Activated CD8-positive, alpha-beta memory T cell treated with anti-CD3 and anti-CD28 coated beads for 4 hours (primary cell): ENCODE results near the gene EFEMP2.

Experiments used
- DNase-seq, 2 donors: peaks; one replicate each; pipeline ENCODE4 v3.0.0-alpha.2; 2020; ENCODE audit warnings: low read depth in 2 of 2

The EFEMP2 gene

DNA sequence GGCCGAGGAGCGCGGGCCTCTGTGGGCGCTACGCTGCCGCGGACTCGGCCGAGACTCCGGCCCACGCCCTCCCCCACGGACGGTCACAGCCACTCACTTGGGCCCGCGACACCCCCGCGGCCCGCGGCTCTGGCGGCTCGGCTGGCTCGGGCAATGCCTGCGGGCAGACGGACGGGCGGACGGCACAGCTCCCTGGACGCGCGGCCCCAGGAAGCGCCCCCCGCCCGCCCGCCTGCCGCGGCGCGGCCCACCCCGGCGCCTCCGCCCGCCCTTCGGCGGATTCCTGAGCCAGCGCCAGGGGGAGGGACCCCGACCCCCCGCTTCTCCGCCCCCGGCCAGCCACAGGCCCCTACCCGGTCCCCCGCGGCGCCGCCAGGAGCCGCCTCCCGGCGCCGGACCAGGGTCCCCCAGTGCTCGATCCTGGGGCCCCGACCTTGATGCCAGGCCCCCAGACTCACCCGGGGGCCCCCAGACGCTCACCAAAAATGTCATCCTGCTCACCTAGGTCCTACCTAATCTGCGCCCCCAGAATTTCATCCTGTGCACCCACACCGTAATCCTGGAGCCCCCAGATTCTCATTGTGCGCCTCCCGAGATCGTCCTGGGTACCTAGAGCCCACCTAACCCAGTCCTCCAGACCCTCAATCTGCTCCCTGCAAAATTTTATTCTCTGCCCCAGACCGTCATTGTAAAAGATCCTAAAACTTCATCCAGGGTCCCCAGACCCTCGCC is at the start of gene EFEMP2:
TSS of gene EFEMP2 (minus strand) at position 215 of the 732 bp plus-strand sequence. CDS start 446 bp downstream, outside the sequence.
- no peak for DNase-seq

DNA sequence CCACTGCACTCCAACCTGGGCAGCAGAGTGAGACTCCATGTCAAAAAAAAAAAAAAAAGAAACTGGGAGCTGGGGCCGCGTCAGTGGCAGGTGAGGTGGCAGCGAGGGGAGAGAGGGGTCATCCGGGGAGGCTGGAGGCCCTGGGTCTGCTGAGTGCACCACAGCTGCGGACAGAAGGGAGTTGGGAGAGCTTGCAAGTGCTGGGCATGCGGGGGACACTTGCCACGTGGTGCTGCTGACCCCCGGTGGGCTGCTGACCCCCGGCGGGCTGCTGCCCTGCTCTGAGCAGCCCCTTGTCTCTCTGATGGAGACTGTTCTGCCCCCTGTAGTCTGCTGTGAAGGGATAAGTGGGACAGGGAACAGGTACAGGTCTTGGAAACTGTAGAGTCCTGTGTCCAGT is 49.3 kb upstream of the EFEMP2 start:
- no peak for DNase-seq

DNA sequence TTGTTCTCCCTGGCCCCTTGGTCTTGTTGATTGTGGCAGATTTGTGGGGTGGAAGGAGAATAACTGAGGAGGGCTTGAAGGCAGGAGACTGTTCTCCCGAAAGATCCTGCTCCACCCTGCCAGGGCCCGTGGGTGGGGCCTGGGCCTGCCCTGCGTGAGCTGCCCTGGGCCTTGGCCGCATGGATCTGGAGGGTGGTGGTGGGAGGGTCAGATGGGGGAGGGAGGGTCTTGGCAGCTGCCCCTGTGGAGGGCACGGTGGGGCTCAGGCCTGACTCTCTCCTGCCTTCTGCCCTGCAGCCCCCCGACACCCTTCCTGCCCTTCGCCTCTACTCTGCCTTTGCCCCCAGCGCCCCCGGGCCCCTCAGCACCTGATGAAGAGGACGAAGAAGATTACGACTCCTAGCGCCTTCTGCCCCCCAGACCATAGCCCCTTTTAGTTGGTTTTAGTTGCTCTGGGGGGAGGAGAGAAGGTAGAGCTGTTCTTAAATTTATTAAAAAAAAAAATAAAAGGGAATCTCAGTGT is 48.5 kb upstream of the EFEMP2 start:
- no peak for DNase-seq

DNA sequence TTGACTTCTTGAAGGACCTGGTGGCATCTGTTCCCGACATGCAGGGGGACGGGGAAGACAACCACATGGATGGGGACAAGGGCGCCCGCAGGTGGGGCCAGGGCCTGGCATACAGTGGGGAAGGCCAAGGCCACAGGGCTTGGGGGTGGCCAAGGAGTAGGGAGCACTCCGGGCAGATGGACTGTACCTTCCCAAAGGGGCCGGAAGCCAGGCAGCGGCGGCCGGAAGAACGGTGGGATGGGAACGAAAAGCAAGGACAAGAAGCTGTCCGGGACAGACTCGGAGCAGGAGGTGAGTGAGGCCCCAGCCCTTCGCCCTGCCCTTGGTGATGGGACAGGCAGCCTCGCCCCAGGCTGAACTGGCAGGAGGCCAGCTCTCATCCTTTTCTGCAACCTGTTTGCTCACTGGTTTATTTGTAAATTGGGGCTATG is 47.8 kb upstream of the EFEMP2 start:
- DNase-seq = no peak

DNA sequence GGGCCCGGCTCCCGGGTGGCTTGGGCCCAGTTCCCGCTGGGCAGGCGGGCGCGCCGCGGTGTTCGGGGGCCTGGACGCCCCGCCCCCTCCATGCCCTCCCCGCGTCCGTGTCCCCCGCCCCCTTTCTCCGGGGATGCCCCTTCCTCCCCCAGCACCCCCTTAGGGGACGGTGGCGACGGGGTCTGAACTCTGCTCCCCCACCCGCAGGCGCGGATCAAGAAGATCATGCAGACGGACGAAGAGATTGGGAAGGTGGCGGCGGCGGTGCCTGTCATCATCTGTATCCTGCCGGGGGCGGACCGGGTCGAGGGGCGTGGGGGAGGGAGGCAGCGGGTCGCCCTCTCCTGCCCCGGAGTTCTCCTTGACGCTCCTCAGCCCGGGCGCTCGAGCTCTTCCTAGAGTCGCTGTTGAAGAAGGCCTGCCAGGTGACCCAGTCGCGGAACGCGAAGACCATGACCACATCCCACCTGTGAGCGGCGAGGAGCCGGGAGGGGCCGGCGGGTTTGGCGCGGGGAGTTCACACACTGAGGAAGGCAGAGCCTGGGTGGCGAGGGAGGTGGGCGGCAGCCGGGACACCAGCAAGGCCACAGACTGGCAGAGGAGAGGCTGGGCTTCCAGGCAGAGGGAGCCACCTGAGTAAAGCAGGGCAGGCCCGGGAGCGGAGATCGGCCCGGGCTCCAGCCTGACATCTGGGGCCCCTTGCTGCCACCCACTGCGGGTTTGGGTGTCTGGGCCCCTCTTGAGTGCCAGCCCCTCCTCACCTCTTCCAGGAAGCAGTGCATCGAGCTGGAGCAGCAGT is 47.2 kb upstream of the EFEMP2 start:
- DNase-seq = peak in 1 of 2 donors; percentile 36

DNA sequence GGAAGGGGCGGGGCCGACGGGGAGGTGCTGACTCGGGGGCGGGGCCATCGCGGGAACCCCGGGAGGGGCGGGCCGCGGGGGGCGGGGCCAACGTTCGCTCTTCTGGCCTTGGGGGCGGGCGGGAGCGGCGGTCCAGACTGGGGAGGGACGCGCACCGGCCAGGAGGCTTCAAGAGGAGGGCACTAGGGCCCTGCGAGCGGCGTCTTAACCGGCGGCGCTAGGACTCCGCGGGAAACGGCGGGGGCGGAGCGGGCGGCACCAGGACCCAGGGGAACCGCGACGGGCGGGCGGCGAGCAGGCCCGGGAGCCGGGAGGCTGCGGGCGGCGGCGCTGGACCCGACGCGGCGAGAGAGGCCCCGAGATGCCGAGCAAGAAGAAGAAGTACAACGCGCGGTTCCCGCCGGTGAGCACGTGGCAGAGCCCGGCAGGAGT is 46.6 kb upstream of the EFEMP2 start, which contains the start of gene DRAP1:
TSS of gene DRAP1 (plus strand) at position 286 of the 432 bp plus-strand sequence. CDS start at position 362, 76 bp downstream.
- peak; percentile 98 to 99 for DNase-seq

DNA sequence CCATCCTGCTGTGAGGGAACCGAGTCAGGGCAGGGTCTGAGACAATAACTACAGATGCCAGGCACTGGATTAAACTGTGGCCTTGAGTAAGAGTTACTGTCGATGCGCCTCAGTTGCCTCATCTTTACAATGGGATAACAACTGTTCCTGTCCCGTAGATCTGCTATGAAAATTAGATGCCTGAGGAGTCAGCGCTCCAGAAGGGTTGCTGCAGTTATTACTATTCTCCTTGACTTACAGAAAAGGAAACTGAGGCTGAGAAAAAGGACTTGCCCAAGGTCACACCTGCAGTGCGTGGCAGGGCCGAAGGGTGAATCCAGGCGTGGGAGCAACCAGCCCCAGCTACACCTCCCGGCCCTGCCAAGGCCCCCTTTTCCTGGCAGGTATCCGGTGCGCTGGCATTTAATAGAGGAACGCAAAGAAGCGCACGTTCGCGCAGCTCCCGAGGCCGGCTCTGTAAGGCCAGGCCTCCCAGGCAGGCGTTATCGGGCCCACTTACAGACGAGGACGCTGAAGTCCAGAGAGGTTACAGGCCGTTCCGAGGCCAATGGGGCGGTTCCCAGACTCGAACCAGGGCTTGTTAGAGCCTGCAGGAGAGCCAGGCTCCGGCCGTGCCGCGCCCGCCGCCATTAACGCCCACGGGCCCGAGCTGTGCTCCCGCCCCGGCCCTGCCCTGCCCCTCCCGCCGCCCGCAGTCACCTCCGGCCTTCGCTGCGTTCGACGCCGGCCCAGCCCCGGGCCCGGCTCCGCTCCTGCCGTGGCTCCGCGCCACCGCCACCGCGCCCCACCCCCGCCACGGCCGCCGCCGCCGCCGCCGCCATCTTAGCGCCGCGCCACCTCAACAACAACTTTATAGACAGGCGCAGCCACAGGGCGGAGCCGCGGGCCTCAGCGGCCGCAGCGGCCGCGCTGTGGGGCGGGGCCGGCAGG is 45.9 kb upstream of the EFEMP2 start, which contains the start of gene C11orf68:
TSS of gene C11orf68 (minus strand) at position 852 of the 930 bp plus-strand sequence. CDS start at position 821, 31 bp downstream.
- no peak for DNase-seq

DNA sequence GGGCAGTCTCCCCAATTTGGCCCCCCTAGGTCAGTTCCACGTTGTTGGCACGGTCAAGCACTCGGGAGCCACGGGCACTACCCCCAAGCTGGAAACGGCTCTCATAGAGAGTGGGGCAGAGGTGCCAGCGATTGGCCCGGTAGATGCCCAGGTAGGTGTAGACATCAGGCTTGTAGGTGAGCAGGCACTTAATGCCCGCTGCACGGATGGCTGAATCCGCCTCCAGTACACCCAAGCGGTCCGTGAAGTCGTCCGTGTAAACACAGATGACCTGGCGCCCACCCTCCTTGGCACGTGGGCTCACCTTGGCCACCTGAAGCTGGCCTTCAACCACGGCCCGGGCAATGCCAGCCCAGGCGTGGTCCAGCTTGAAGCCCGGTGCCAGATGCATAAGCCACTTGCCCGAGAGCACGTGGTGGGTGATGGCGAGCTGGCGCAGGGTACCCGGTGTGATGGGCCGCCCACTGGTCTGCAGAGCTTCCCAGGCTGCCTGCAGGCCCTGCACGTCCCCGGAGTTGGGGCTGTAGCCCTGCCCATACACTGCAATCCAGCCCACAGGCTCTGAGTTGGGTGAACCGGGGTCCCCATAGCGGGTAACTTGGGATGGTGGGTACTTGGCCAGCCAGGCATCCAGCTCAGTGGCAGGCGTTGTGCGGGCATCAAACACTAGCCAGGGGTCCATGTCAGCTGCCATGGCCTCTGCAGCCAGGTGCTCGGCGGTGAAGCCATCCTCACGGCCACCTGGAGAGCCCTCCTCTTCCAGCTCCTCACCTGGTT is 45.0 kb upstream of the EFEMP2 start:
- DNase-seq = no peak

DNA sequence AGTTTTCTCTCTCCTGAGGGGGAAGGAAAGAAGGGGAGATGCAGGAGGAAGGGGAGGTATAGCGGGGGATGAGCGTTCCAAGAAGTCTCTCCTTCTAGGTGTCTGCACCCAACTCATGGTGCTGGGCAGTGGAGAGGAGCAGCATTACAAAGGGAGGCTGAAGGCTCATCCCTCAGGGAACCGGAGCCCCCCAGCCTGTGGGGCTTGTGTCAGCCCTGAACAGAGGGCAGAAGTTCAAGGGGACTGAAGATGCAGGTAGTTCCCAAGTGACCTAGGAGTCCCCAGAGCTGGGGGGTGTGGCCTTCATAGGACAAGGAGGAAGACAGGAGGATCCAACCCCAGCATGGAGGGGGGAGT is 44.5 kb upstream of the EFEMP2 start:
- DNase-seq = no peak

DNA sequence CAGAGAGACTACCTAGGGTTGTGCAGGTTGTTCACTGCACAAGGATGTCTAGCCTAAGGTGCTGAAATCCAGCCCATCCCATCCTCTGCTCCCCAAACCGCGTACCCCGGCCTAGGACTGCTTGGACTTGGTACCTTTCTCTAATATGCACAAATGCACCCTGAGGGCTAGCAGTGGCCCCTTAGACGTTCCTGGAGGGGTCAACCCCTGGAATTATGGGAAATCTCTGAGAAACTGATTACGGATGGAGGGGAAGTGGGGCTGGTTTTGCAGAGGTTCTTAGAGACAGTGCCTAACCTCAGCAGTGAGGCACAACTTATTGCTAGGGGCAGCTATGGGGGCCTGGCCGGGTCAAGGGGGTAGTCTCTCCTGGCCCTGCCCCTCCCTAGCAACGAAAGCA is 43.8 kb upstream of the EFEMP2 start:
- DNase-seq = no peak

DNA sequence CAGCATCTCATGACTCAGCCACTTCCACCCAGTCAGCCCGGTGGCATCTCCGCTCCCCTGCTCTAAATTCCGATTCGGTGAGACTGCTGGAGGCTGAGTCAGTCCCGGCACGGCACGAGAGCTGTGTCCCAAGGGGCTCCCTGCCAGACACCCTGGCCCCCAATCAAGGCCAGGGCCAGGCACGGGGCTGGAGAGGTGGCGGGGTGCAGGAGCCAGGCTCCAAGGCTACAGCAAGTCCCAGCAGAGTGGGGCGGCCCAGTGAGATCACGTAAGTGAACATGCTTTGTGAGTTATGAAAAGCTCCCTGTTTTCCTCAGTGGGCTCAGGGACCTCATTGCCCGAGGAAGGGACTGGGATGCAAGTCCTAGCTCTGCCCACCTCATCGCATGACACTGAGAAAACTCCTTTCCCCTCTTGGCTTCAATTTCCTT is 43.2 kb upstream of the EFEMP2 start:
- no peak for DNase-seq

DNA sequence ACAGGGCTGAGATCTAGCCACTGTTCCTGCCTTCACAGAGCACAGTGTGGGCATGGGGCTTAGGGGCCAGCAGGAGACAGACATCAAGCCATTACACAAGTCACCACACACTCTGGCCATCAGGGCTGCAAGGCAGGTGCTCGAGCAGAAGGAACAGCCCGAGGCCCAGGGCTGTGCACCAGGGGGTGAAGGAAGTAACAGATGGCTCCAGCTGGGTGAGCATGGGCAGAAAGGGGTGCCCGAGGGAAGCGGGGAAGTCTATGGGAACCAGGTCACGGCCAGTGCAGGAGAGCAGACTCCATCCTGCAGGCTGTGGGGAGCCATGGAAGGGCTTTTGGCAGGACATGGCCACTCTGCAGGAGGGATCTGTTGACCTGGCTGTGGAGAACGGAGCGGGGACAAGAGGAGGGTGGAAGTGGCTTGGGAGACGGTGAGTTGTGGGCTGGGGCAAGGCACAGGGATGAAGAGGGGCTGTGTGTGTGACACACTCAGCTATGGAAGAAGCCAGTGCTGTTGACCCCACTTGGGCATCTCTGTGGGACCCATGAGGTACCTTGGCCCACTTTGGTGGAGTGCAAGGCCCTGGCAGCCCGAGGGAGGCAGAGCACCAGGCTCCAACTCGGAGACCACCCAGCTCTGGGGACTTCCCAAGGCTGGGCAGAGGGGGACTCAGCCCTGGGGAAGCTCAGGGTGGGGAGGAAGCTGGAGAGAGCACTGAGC is 42.7 kb upstream of the EFEMP2 start:
- no peak for DNase-seq

DNA sequence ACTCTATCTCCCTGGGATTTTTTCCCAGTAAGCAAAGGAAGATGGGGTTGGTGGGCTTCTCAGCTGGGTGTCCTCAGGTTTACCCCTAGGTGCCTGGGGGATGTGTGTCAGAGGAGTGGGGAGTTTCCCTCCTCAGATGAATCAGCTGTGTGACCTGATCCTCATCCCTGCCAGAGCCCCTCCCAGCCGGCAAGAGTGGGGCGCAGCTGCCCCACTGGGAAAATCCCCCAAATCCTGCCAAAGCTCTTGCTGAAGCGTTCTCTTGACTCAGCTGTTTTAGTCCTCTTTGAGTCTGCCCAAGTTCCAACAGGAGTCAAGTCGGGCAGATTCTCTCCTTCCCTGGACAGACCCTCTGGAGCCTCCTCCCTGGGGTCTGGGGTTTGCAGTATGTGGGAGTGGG is 40.2 kb upstream of the EFEMP2 start:
- no peak for DNase-seq

DNA sequence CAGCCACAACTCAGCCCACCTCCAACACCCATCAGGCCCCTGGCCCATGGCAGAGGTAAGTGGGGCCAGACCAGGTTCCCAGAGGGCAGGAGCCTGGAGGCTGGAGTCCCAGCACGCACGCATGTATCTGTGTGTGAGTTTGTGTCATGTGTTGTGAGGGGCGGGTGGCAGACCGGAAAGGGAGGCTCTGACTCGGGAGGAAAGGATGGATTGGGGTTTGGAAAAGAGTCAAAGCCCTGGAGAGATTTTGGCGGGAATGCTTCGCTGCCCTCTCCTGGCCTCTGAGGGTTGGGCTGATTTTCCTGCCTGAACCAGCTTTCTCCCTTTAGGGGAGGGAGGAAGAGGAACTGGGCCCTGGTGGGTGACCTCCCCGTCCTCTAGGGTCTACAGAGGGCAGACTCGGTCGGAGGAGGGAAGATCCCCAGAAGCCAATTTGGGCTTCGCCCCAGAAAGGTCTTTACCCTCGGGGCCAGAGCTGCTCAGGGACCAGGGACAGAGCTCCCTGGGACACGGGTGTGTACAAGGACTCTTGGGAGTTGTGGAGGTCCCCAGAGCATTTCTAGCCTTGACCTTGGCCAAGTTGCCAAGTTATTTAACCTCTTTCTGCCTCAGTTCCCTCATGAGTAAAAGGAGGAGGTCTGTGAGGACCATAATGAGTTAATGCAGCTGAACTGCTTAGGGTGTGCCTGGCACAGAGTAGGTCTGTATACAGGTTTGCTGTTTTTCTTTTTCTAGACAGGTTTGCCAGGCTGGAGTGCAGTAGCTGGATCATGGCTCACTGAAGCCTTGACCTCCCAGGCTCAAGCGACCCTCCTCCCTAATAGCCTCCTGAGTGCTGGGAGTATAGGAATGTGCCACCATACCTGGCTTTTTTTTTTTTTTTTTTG is 39.3 kb upstream of the EFEMP2 start:
- no peak for DNase-seq

DNA sequence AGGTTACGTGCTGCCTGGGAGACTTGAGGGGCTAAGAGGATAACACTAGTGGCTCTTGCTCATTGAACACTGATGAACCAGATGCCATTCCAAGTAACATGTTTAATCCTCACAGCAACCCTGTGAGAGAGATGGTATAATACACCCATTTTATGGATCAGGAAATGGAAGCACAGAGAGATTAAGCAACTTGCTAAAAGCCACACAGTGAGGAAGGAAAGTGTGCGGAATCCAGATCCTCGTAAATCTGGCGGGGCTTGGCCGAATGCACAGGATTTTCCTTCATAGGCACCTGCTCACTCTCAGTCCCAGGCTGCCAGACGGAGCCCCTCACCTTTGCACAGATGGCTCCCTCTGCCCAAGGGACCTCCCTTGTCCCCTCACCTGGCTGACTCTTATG is 35.3 kb upstream of the EFEMP2 start:
- DNase-seq = no peak

DNA sequence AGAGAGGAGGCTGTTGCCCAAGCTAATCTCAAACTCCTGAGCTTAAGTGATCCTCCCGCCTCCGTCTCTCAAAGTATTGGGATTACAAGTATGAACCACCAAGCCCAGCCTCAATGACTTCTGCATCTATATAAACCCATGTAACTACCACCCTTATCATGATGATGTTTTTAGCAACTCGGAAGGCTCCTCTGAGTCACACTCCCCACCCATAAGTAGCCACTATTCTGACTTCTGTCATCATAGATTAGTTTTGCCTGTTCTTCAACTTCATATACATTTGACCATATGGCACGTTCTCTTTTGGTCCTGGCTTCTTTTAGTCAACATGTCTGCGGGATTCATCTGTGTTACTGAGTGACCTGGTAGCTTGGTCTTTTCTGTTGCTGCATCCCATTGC is 34.0 kb upstream of the EFEMP2 start:
- DNase-seq = no peak

DNA sequence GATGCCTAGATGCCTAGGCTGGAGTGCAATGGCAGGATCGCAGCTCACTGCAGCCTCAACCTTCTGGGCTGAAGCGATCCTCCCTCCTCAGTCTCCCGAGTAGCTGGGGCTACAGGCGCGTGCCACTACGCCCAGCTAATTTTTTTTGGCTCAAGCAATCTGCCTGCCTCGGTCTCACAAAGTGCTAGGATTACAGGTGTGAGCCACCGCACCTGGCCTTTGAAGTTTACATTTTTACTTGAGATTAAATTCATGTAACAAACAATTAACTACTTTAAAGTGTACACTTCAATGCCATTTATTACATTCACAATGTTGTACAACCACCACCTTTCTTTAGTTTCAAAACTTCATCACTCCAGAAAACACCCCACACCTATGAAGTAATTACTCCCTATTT is 31.1 kb upstream of the EFEMP2 start:
- no peak for DNase-seq

DNA sequence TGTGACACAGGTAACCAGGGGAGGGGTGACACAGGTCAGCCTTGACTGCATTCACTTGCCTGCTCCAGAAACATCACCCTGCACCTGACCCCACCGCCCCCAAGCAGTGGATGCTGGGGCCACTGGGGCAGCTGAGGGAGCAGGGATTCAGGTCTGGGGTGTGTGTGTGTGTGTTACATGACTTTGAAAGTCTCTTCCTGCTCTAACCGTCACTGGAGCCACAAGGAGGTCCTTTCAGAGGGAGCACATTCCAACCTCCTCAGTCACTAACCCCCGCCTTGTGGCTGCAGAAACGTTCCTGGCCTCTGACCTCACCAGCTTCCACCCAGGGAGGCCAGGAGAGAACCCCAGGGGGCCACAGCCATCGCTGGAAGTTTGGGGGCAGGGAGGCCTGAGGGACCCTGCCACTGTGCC is 30.5 kb upstream of the EFEMP2 start:
- no peak for DNase-seq

DNA sequence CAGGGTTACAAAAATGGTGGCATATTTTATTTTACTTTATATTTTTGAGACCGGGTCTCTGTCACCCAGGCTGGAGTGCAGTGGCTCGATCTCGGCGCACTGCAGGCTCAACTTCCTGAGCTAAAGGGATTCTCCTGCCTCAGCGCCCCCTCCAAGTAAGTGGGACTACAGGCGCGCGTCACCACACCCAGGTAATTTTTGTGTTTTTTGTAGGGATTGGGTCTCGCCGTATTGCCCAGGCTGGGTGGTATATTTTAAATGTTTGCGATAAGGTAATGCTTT is 28.2 kb upstream of the EFEMP2 start:
- DNase-seq = no peak
